ENCODE data around the gene TLK1.

- TF ChIP-seq CTCF (IDR thresholded peaks at IDR 0.05) (no peak), POLR2AphosphoS5 (IDR thresholded peaks at IDR 0.05) (no peak), POLR2A (IDR thresholded peaks at IDR 0.05) (no peak), EP300 (IDR thresholded peaks at IDR 0.05) (no peak)
These were observed 217.7 kb downstream of the TLK1 start for GRCh38 chr2:170943041-170943440.
